IMR-90 (cell line): ENCODE data around the gene FBXW7.

Experiments
- POLR2A ChIP-seq: IDR thresholded peaks from 2 replicates; pipeline ENCODE4 v1.6.1; 2012; ENCODE audit warnings: mild to moderate bottlenecking, low read depth, low read length
- TF ChIP-seq, protein P1 (sequence below): conservative IDR thresholded peaks from 2 replicates; pipeline ENCODE4 v1.5.1; 2012; ENCODE audit warnings: mild to moderate bottlenecking, low read depth, low read length, improper control_type of control experiment

DNA sequence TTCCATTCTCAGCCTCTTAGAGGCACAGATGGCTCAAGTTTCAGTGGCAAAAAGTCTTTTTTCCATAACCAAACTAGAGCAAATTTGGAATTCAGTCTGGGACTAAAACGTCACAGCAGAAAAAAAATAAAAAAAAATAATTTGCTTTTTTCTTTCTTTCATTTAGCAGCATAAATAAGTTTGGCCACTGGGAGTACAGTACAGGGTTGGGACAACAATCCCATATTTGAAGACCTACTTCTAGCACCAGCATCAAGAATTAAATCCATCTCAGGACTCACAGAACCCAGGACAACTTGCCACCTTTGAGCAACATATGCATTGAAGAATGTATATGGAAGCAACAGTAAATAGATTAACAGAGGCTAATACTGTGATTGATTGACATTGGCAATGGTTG is 214.0 kb downstream of the FBXW7 start:
- TF ChIP-seq, protein P1, sequence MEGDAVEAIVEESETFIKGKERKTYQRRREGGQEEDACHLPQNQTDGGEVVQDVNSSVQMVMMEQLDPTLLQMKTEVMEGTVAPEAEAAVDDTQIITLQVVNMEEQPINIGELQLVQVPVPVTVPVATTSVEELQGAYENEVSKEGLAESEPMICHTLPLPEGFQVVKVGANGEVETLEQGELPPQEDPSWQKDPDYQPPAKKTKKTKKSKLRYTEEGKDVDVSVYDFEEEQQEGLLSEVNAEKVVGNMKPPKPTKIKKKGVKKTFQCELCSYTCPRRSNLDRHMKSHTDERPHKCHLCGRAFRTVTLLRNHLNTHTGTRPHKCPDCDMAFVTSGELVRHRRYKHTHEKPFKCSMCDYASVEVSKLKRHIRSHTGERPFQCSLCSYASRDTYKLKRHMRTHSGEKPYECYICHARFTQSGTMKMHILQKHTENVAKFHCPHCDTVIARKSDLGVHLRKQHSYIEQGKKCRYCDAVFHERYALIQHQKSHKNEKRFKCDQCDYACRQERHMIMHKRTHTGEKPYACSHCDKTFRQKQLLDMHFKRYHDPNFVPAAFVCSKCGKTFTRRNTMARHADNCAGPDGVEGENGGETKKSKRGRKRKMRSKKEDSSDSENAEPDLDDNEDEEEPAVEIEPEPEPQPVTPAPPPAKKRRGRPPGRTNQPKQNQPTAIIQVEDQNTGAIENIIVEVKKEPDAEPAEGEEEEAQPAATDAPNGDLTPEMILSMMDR, result no peak
- TF ChIP-seq POLR2A, result no peak
